ENCODE measurements around the gene FGFBP1.

The FGFBP1 gene

DNA sequence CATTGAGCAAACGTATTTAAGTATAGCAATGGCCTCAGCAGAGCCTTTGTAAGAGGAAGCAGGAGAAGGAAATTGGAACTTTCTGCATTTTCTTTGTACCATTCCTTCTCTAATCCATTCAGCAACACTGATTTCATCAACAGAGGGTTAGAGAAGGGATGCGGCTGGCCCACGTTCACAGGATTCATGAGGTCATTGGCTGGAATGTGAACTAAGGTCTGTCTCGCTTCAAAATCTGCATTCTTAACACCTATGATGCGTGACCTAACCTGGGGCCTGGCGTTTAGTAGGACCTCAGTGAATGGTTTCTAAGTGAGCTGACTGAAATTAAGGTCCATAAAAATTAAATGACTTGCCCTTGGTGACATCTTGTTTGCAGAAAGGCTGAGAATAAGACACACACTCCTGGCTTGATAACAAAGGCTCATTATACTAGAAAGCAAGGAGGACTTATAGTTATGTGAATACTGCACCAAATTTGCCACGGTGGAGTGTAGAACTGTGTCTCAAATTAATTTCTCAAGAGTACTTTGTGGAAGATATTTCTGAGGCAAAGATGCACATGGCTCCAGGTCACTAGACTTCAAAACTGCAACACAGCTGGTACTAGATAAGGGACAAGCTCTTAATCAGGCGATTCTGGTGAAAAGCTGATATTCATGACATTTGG lies 25.4 kb downstream of the FGFBP1 start:
- Histone ChIP-seq H3K4me2 (ENCODE audit: low read length) (no peak overlapping the region), H2AFZ (ENCODE audit: low read length) (no peak overlapping the region)

DNA sequence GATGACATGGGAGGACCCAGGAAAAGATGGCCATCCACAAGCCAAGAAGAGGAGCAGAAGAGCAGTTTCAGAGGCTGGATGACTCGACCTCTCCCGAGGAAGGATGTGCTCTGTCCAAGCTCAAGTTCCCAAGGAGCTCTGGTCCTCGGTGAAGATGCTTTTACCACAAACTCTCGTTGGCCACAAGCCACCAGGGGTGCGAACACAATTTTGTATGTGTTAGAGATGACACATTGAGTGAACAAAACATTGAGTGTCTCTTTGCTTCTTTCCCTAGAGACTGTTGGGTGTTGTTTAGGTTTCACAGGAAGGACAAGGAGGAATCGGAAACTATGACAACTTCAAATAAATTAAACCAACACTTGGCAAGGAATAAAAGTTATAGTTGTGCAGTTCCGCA lies 26.3 kb downstream of the FGFBP1 start:
- no peak for TF ChIP-seq EZH2 (IDR thresholded peaks at IDR 0.05; ENCODE audit: borderline replicate concordance, low read length)
- TF ChIP-seq, protein P1, sequence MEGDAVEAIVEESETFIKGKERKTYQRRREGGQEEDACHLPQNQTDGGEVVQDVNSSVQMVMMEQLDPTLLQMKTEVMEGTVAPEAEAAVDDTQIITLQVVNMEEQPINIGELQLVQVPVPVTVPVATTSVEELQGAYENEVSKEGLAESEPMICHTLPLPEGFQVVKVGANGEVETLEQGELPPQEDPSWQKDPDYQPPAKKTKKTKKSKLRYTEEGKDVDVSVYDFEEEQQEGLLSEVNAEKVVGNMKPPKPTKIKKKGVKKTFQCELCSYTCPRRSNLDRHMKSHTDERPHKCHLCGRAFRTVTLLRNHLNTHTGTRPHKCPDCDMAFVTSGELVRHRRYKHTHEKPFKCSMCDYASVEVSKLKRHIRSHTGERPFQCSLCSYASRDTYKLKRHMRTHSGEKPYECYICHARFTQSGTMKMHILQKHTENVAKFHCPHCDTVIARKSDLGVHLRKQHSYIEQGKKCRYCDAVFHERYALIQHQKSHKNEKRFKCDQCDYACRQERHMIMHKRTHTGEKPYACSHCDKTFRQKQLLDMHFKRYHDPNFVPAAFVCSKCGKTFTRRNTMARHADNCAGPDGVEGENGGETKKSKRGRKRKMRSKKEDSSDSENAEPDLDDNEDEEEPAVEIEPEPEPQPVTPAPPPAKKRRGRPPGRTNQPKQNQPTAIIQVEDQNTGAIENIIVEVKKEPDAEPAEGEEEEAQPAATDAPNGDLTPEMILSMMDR (IDR thresholded peaks at IDR 0.05; ENCODE audit: low read length): no peak
- no peak overlapping the region for H3K27ac ChIP-seq (ENCODE audit: low read depth, low read length, poor library complexity, severe bottlenecking)
- no peaks in the 10 kb centered on the region for H4K20me1 ChIP-seq (ENCODE audit: insufficient read depth, low read length)
- H3K36me3 ChIP-seq (ENCODE audit: insufficient read depth, low read length): no peaks in the 10 kb centered on the region
- no peaks in the 10 kb centered on the region for H3K27me3 ChIP-seq (ENCODE audit: insufficient read depth, low read length)
- no peaks in the 10 kb centered on the region for H3K79me2 ChIP-seq (ENCODE audit: insufficient read depth, low read length)
- no peaks in the 10 kb centered on the region for H3K4me1 ChIP-seq (ENCODE audit: insufficient read depth, low read length, severe bottlenecking)
- H3K4me2 ChIP-seq (ENCODE audit: low read length): no peak overlapping the region
- H3K4me3 ChIP-seq (ENCODE audit: low read depth, low read length, poor library complexity, severe bottlenecking): no peak overlapping the region
- H2AFZ ChIP-seq (ENCODE audit: low read length): no peak overlapping the region
- no peaks in the 10 kb centered on the region for H3K9me2 ChIP-seq (ENCODE audit: low read depth, low read length)
- H3K9me3 ChIP-seq (ENCODE audit: low read length): no peaks in the 10 kb centered on the region
- H3F3A ChIP-seq (ENCODE audit: insufficient read depth, low read length): no peaks in the 10 kb centered on the region
- no peak overlapping the region for H3K9ac ChIP-seq (ENCODE audit: low read length)

More for the DNA sequence above, 25.4 kb downstream of the FGFBP1 start:
- H3K9ac ChIP-seq (ENCODE audit: low read length): no peak overlapping the region
- no peaks in the 10 kb centered on the region for H4K20me1 ChIP-seq (ENCODE audit: insufficient read depth, low read length)
- TF ChIP-seq EZH2 (IDR thresholded peaks at IDR 0.05; ENCODE audit: borderline replicate concordance, low read length): no peak
- TF ChIP-seq, protein P1 (IDR thresholded peaks at IDR 0.05; ENCODE audit: low read length): no peak
- no peaks in the 10 kb centered on the region for H3F3A ChIP-seq (ENCODE audit: insufficient read depth, low read length)
- no peaks in the 10 kb centered on the region for H3K9me2 ChIP-seq (ENCODE audit: low read depth, low read length)
- H3K36me3 ChIP-seq (ENCODE audit: insufficient read depth, low read length): no peaks in the 10 kb centered on the region
- H3K79me2 ChIP-seq (ENCODE audit: insufficient read depth, low read length): no peaks in the 10 kb centered on the region
- H3K9me3 ChIP-seq (ENCODE audit: low read length): no peaks in the 10 kb centered on the region
- no peaks in the 10 kb centered on the region for H3K4me1 ChIP-seq (ENCODE audit: insufficient read depth, low read length, severe bottlenecking)
- no peaks in the 10 kb centered on the region for H3K27me3 ChIP-seq (ENCODE audit: insufficient read depth, low read length)
- H3K4me3 ChIP-seq (ENCODE audit: low read depth, low read length, poor library complexity, severe bottlenecking): no peak overlapping the region
- no peak overlapping the region for H3K27ac ChIP-seq (ENCODE audit: low read depth, low read length, poor library complexity, severe bottlenecking)

DNA sequence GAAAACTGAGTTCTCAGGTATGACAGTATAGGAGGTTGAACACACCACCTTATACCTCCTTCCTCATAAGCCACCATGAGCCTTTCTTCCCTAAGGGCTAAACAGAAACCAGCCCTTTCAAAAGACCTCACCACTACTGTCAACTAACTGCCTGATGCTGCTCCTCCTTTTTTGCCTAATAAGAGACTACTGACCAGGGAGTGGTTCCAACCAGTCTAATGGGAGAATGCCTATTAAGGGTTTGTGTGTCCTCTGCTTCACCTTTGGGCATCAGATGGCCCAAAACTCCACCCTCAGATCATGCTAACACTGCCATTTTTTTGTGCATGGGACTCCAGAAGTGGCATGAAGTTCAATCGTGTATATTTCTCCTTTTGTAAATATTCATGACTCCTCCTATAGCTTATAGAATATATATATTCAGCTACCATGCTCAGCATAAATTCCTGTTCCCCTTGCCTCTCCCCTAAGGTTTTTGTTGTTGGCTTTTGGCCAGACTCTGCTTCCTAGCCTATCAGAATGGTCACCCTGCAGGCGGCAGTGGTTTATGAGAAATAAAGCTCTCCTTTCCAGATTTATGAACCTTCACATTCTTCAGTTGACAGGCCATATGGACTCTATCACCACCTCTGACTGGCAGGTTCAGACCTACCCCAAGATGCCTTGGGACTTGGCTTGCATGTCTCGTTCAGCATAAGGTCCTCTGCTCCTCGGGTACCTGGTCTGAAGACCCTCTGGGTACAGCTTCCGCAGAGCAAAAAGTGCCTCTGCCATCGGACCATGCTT lies 28.2 kb downstream of the FGFBP1 start:
- H3K9me2 ChIP-seq (ENCODE audit: low read depth, low read length): no peaks in the 10 kb centered on the region
- no peaks in the 10 kb centered on the region for H4K20me1 ChIP-seq (ENCODE audit: insufficient read depth, low read length)
- H3K79me2 ChIP-seq (ENCODE audit: insufficient read depth, low read length): no peaks in the 10 kb centered on the region
- H3K4me1 ChIP-seq (ENCODE audit: insufficient read depth, low read length, severe bottlenecking): no peaks in the 10 kb centered on the region
- no peak overlapping the region for H3K27ac ChIP-seq (ENCODE audit: low read depth, low read length, poor library complexity, severe bottlenecking)
- no peak overlapping the region for H3K4me2 ChIP-seq (ENCODE audit: low read length)
- no peaks in the 10 kb centered on the region for H3K27me3 ChIP-seq (ENCODE audit: insufficient read depth, low read length)
- no peak overlapping the region for H2AFZ ChIP-seq (ENCODE audit: low read length)
- no peak overlapping the region for H3K4me3 ChIP-seq (ENCODE audit: low read depth, low read length, poor library complexity, severe bottlenecking)
- TF ChIP-seq, protein P1 (IDR thresholded peaks at IDR 0.05; ENCODE audit: low read length): no peak
- no peak for TF ChIP-seq EZH2 (IDR thresholded peaks at IDR 0.05; ENCODE audit: borderline replicate concordance, low read length)
- no peak overlapping the region for H3K9ac ChIP-seq (ENCODE audit: low read length)
- H3F3A ChIP-seq (ENCODE audit: insufficient read depth, low read length): no peaks in the 10 kb centered on the region
- H3K36me3 ChIP-seq (ENCODE audit: insufficient read depth, low read length): no peaks in the 10 kb centered on the region
- no peaks in the 10 kb centered on the region for H3K9me3 ChIP-seq (ENCODE audit: low read length)

All from OCI-LY1 (cell line).